WTC11 (cell line): ENCODE measurements around the gene ZYG11B.

Experiments used
- CTCF ChIP-seq: fragments of 200-600 bp; IDR thresholded peaks from 2 replicates; pipeline ENCODE4 v1.8.0; 2022; ENCODE audit warnings: antibody characterized with exemption
- E2F4 ChIP-seq: sonication (generic); formaldehyde crosslinking; IDR thresholded peaks from 2 replicates; pipeline ENCODE4 v1.8.1; 2022; ENCODE audit warnings: low read depth, mild to moderate bottlenecking, moderate library complexity, missing genetic modification reagents, borderline replicate concordance
- GABPB1 ChIP-seq: sonication (generic); formaldehyde crosslinking; IDR thresholded peaks from 2 replicates; pipeline ENCODE4 v1.8.1; 2023; ENCODE audit warnings: mild to moderate bottlenecking, missing genetic modification reagents
- IRF1 ChIP-seq: sonication (generic); formaldehyde crosslinking; IDR thresholded peaks from 2 replicates; pipeline ENCODE4 v1.8.0; 2023; ENCODE audit warnings: missing genetic modification reagents
- MLX ChIP-seq: sonication (generic); formaldehyde crosslinking; IDR thresholded peaks from 2 replicates; pipeline ENCODE4 v1.8.1; 2023; ENCODE audit warnings: mild to moderate bottlenecking, missing genetic modification reagents, moderate library complexity
- NR1H2 ChIP-seq: sonication (generic); formaldehyde crosslinking; IDR thresholded peaks from 2 replicates; pipeline ENCODE4 v1.9.0; 2021; ENCODE audit warnings: mild to moderate bottlenecking, moderate library complexity, missing genetic modification reagents
- PREB ChIP-seq: sonication (generic); formaldehyde crosslinking; IDR thresholded peaks from 2 replicates; pipeline ENCODE4 v1.8.1; 2022; ENCODE audit warnings: mild to moderate bottlenecking, missing genetic modification reagents, moderate library complexity, borderline replicate concordance
- TCF7 ChIP-seq: sonication (generic); formaldehyde crosslinking; IDR thresholded peaks from 2 replicates; pipeline ENCODE4 v1.8.0; 2022; ENCODE audit warnings: mild to moderate bottlenecking, low read depth, missing genetic modification reagents, moderate library complexity
- USF1 ChIP-seq: sonication (generic); formaldehyde crosslinking; IDR thresholded peaks from 2 replicates; pipeline ENCODE4 v1.8.0; 2022; ENCODE audit warnings: mild to moderate bottlenecking, missing genetic modification reagents
- USF2 ChIP-seq: sonication (generic); formaldehyde crosslinking; IDR thresholded peaks from 2 replicates; pipeline ENCODE4 v1.8.1; 2023; ENCODE audit warnings: mild to moderate bottlenecking, missing genetic modification reagents, moderate library complexity
- ZNF281 ChIP-seq: sonication (generic); formaldehyde crosslinking; IDR thresholded peaks from 2 replicates; pipeline ENCODE4 v1.8.0; 2023; ENCODE audit warnings: mild to moderate bottlenecking, missing genetic modification reagents

- TF ChIP-seq CTCF (no peak), GABPB1 (no peak), NR1H2 (CRISPR knock-in tag) (no peak), PREB (CRISPR knock-in tag) (no peak), MLX (CRISPR knock-in tag) (no peak), ZNF281 (no peak), TCF7 (CRISPR knock-in tag) (no peak), USF1 (CRISPR knock-in tag) (no peak), USF2 (CRISPR knock-in tag) (no peak), IRF1 (CRISPR knock-in tag) (no peak), E2F4 (CRISPR knock-in tag) (no peak)
These were observed 18.2 kb upstream of the ZYG11B start for GRCh38 chr1:52707927-52708655.
